Activated CD4-positive, alpha-beta T cell treated with anti-CD3 and anti-CD28 coated beads for 48 hours (primary cell): ENCODE results near the gene CGB8.
"Not testable (repeated sequence)": the region's sequence is repeated elsewhere in the genome, so short reads cannot be mapped to it uniquely, and the experiment has no call there.

Experiments
- DNase-seq: peaks from one replicate; pipeline ENCODE4 v3.0.0-alpha.2; 2020

Gene CGB8

DNA sequence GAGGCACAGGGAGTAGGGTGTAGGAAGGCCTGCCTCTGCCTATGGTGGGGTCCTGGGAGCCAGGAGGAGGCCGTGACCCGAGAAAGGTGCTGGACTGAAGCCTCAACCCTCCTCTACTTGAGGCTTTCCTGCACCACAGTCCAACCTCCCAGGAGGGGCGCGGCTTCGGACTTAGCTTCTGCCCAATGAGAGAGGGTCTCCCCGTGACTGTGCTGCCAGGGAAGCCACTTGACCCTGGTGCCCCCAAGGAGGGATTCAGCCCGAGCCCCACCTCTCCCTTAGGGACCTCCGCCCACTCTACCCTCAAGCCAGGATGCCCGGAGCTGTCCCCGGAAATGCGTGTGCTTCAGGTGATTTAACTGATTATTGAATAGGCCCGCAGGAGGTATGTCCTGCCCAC is at the start of gene CGB8:
CGB8 (minus strand) TSS at position 101 of the 400 bp plus-strand sequence. CDS start 372 bp downstream, outside the sequence.
- DNase-seq, result not testable (repeated sequence)

DNA sequence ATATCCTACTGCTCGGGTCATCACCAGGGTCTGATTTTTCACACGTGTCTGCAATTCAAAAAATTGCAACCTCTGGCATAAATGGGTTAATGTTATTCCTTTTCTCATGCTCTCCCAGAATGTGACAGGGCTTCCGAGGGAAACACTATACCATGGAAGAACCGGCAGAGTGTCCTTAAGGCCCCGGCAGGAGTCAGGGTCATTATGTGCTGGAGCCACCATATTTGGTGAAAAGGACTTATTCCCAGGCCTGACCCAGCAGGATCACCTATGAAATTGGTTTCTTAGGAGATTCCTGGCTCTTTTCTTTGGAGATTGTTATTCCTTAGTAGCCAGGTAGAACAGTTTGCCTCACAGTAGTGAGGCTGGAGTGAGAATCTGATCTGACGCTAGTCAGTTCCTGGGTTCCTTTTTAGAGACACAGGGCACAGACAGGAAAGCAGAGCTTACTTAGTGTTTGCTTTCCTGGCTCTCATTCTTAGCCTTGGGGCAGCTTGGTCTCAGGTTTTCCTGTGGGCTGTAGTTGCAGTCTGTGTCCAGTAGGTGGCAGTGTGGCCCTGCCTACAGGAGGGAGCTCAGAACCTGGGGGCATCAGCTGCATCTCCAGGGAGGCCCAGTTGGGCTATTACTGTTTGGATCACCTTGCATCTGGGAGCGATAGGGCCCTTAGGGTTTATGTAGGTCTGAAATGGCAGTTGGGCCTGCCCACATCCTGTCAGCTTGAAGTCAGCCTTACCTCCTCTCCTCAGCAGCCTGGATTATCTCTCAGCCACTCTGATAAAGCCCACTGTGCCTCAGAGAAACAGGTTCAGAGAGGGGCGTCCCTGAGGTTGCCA is 48.8 kb upstream of the CGB8 start:
- DNase-seq, result peak; percentile 80

DNA sequence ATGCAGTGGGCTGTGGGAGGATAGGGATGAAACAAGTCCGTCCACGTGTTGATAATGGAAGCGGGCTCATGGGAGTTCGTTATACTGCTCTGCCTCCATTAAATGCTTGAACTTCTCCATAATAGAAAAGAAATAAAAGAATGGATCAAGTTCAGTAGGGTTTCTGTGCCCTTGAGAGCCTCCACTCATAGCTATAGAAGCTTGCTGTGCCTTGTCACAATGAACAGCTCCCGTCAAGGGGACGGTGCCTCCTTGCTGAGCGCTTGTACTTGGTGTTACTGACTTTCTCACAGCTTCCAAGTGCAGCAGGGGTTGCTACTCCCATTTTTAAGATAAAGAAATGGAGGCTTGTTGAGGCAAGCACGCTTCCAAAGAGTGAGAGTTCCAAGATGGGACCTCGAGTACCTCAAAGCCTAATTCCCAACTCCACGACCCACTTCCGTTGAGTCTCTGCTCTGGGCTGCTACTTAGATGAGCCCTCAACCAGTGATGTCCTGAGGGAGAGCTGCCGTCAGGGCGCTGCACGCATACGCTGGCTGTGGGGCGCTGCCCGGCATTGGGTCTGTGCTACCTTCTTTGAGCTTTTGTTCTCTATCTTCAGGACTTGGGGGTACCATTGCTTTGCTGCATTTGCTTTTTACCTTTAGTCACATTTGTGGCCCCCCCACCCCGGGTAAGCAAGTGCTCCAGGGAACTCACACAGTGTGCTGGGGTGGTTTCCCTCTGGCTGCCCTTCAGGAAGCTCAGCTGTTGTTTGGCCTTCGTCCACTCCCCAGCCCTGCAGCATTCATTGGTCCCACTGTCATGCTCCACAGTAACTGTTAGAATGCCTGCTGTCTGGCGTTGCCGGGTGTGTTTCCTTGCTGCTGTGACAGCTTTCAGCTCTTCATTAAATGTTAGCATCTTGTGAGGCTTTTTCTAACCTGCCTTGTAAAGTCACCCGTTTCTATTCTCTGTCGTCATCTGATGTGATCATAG is 45.9 kb upstream of the CGB8 start:
- DNase-seq, result no peak

DNA sequence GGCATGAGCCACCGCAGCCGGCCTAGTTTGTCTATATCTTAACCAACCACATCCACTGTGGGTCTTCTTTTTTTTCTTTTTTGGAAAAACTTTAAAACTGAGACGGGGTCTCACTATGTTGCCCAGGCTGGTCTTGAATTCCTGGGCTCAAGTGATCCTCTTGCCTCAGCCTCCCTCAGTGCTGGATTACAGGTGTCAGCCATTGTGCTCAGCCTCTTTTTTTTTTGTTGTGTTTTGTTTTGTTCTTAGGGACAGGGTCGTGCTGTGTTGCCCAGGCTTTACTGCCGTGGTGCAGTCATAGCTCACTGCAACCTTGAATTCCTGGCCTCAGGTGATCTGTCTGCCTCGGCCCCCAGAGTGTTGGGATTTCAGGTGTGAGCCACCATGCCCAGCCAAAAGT is 43.8 kb upstream of the CGB8 start:
- DNase-seq, result no peak

DNA sequence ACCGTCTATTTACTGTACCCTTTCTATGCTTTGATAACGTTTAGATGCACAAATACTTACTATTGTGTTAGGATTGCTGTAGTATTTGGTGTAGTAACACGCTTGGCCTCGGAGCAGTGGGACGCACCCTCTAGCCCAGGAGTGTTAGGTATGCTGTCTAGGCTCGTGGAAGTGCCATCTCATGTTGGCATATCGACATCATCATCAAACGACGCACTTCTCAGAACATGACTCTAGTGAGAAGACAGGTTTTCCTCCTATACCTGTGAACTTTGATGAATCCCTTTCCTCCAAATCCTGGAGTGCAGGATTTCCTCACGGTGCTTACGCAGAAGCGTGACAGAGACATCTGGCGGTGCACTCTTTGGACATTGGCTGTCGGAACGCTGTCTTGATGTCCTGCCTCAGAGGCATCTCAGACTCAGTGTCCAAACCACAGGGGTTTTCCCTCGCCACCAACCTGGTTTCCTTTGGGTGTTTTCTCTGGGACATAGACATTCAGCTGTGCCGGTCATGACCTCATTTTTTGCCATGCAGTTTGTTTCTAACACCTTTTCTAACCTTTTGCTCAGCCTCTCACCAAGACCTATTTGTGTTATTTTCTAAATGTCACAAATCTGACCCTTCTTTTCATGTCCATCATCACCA is 42.6 kb upstream of the CGB8 start:
- no peak for DNase-seq

DNA sequence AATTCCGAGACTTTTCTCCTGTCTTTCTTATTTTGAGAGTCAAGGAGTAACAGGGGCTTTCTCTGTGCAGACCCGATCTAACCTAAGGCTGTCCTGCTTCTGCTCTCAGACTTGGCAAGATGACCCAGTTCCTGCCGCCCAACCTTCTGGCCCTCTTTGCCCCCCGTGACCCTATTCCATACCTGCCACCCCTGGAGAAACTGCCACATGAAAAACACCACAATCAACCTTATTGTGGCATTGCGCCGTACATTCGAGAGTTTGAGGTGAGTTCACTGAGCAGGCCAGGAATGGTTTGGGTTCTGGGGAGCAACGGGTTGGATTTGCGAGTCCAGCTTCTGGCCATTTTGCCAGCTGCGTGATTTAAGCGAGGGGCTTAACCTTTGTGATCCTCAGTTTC is 37.4 kb upstream of the CGB8 start:
- DNase-seq, result no peak

DNA sequence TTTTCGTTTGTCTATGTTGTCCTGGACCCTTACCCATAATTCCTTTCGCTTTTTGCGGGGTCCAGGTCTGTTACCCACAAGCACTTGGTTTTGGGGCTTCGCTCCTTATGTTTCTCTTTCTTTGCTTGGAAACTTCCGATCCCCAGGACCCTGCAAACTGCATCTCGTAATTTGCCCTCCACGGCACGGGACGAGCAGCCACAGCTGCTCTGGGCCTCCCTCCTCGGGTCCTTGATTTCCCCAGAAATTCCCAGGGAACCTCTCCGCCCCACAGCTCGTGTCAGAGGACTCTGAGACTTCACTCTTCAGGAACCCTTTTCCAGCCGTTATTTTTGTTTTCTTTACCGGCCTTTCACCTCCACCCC is 36.9 kb upstream of the CGB8 start:
- DNase-seq, result no peak

DNA sequence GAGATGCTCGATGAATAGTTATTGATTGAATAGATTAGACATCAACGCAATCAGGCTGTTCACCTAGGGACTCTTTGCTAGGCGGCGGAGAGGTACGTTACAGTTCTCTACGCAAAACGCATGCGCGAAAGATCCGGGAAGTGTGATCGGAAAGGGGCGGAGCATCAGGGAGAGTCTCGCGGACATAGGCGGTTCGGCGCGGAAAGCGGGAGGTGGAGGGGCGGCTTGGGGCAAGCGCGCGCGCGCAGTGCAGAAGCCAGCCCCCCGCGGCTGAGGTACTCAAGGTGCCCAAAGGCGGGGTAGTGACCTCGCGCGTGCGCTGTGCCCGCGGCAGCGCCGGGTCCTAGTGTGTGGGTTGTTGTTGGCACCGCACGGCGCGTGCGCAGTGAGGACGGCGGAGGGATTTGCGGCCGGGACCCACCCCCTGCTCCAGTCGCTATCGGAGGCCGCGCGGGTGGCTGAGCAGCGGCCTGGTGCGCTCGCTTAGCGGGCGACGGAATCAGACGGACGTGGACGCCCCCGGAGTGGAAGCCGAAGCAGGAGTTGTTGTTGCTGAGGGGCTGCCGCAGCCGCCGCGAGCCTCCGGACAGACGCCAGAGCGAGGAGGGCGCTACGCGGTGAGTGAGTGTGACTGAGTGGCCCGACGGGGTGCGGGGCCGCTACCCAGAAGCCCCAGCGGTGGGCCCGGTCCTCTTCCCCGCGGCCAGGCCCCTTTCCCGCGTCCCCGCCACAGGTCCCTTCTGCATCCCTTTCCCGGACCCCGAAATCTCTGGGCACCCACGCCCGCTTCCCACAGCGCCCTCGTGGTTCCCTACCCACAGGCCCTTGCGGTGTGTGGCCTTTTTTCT is 36.3 kb upstream of the CGB8 start, which contains the start of gene SNRNP70:
SNRNP70 (plus strand) TSS at position 432 of the 848 bp plus-strand sequence. CDS start 964 bp downstream, outside the sequence.
- peak; percentile 99 for DNase-seq

DNA sequence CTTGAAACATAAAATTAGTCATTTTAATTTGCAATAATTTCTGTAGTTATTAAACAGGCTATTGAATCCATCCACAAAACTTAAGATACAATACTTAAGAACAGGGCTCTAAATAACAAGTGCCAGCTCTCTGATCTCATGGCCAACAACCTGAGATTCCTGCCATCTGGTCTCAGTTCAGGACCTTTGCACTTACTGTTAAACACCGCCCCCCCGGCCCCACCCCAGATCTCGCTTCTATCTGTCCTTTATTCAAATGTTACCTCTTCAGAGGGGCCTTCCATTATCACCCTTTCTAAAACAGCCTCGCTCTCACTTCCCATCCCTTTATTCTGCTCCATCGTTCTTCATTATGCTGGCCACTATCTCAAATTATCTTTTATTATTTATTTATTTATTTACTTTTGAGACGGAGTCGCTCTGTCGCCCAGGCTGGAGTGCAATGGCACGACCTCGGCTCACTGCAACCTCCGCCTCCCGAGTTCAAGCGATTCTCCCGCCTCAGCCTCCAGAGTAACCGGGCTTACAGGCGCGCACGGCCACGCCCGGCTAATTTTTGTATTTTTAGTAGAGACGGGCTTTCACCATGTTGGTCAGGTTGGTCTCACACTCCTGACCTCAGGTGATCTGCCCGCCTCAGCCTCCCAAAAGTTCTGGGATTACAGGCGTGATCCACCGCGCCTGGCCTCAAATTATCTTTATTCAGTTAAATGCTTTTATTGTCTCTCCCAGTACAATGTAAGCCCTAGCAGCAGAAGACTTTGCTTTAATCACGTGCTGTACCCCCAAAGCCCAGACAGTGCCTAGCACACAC is 35.5 kb upstream of the CGB8 start:
- no peak for DNase-seq

DNA sequence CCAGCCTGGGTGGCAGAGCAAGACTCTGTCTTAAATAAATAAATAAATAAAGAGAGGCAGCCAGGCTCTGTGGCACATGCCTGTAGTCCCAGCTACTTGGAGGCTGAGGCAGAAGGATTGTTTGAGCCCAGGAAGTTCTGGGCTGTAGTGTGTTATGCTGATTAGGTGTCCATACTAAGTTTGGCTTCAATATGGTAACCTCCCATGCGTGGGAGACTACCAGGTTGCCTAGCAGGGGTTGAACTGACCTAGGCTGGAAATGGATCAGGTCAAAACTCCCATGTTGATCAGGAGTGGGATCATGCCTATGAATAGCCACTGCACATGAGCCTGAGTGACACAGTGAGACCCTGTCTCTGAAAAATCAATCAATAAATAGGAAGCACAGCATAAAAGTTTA is 32.4 kb upstream of the CGB8 start:
- no peak for DNase-seq

DNA sequence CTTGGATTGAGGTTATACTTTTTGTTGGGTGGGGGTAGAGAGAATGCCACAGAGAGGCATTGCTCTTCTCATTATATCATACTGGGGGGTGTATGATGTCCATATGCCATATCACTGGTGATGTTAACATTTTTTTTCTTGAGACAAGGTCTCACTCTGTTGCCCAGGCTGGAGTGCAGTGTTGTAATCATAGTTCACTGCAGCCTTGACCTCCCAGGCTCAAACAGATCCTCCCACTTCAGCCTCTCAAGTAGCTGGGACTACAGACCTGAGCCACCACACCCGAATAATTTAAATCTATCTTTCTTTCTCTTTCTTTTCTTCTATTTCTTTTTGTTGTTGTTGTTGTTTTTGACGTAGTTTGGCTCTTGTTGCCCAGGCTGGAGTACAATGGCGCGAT is 31.5 kb upstream of the CGB8 start:
- no peak for DNase-seq

DNA sequence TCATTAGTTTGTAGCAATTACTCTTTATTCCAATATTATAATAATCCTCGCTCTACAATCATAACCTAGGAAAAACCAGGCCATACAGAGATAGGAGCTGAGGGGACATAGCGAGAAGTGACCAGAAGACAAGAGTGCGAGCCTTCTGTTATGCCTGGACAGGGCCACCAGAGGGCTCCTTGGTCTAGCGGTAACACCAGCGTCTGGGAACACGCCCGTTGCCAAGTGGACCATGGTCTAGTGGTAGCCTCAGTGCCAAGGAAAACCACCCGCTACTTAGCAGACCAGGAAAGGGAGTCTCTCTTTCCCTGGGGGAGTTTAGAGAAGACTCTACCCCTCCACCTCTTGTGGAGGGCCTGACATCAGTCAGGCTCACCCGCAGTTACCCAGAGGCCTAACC is 26.0 kb upstream of the CGB8 start:
- DNase-seq, result peak; percentile 31

DNA sequence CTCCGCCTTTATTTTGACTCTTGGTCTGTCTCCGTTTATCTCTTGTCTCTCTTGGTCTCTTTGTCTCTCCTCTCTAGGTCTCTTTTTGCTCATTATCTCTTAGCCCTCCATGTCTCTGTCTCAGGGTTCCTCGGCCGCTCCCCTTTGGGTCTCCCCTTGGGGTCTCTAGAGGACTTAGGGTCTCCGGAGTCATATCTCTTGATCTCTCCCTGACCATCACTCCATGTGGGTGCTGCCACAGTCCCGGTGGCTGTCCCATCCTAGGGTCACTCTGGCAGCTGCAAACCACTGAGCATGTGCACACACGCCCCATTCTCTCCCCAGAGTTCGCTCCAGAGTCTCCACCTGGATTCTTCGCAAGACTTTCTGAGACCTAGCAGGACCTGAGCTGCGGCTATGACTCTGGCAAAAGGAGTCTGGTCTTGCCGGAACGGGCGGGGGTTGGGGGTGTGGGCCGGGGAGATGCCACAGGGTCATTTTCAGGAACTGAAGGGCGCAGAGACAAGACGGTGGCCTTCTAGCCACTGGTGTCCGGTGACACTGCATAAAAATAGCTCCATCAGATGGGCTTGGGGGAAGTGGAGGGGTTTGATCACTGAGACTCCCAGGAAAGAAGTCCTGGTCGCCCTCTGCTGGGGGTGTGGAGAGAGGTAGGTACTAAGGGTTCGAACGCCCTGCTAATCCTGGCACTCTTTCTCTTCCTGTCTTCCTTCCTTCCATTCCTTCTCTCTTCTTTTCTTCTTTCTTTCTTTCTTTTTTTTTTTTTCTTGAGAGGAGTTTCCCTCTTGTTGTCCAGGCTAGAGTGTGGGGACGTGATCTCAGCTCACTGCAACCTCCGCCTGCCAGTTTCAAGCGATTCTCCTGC is 24.8 kb upstream of the CGB8 start:
- DNase-seq, result no peak

DNA sequence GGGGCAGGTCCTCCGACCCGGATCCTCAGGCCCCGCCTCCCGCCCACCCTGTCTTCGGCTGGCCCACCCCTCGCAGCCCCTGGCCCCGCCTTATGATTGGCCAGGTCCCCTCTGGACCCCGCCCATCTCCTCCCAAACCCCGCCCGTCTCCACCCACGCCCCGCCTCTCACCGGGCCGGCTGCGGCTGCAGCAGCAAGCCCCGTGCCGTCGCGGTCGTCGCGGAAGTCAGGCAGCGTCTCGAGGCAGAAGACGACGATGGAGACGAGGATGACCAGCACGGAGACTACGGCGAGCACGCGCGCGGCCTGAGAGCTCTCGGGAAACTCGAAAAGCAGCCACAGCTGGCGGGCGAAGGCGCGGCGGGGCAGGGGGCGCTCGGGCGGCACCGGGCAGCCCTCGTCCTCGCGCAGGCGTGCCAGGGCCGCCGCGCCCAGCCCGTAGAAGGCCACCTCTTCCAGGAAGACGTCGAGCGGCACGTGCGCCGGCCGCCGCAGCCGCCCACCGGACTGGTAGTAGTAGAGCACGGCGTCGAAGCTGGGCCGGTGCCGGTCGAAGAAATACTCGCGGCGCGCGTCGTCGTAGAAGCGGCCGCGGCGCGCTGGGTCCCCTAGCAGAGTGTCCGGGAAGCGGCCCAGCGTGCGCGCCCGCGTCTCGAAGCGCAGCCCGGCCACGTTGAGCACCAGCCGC is 23.1 kb upstream of the CGB8 start:
- peak; percentile 42 for DNase-seq

DNA sequence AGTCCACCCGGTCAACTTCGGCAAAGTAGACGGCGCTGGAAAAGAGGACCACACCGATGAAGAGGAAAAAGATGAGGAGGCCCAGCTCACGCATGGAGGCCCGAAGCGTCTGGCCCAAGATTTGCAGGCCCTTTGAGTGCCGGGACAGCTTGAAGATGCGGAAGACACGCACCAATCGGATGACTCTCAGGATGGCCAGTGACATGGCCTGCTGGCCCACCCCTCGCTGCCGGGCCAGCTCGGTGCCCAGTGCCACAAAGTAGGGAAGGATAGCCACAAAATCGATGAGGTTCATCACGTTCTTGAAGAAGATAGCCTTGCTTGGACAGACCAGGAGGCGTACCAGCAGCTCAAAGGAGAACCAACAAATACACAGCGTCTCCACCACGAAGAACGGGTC is 21.5 kb upstream of the CGB8 start:
- DNase-seq, result no peak

DNA sequence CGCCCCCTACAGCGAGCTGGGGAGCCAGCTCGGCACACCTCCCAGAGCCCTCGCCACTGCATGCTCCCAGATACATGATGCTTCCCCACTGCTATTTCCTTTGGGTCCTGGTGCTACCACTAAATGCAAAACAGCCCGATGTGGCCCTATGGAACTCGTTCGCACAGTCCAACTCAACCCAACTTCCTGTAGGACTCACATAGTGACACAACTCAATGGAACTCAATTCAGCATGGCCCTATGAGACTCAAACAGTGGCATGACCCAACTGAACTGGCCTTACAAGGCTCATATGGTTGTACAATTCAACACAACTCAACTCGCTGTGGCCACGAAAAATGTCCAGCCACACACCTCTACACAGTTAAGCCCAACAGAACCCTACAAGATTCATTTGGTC is 20.1 kb upstream of the CGB8 start:
- no peak for DNase-seq

DNA sequence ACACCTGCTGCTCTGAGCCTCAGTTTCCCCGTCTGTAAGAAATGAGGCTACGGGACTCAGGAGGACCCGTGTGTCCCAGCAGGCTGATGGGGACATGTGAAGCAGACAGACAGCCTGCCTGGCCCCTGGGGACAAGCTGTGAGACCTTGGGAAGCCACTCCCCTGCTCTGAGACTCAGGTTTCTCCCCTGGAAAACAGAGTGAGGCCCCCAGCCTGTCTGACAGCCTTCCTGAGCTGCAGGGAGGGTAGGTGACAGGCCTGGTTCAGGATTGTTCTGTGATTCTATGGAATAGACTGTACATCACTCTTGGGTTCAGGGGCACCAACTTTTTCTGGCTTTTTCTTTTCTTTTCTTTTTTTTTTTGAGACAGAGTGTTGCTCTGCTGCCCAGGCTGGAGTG is 18.6 kb upstream of the CGB8 start:
- DNase-seq, result no peak

DNA sequence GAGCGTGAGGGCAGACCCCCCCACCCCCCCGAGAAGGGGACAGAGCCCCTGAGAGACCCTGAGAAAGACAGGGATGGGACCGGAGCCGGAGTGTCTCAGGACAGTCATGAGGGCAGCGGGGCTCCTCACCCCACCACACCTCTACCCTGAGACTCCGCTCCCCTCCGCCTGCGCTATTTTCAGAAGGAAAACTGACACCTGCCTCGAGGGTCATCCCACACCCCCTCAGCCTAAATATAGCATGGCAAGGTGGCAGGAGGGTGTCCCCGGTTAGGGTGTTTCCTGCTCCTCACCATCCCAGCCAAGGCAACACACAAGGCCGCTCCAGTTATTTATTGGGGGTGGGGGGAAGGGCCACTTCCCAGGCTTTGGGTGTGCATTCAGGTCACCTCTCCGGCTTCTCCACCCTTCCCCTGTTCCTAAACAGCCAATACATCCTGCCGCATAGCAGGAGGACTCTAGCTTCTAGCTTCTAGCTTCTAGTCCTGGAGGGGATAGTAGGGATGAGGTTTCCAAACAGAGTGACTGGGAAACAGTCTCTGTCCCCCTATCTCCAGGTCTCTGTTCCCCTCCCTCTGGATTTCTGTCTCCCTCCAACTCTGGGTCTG is 17.1 kb upstream of the CGB8 start:
- DNase-seq, result no peak
